Astrocyte of the cerebellum (primary cell): ENCODE measurements around the gene ZNF787.
A peak's percentile ranks its signal among the peaks of the same experiment; 100 is the strongest.

ENCODE experiments used
- DNase-seq: peaks from one replicate; pipeline ENCODE4 v3.0.0-alpha.2; 2011; ENCODE audit warnings: low read depth
- H3K4me3 ChIP-seq: 2 replicates; pipeline ENCODE4 v1.5.1; 2011; ENCODE audit warnings: mild to moderate bottlenecking, low read depth, low read length, moderate library complexity
- in situ Hi-C: cut with HindIII; loops from 2 replicates; pipeline ENCODE4 v1.10.0; 2017; ENCODE audit warnings: low sequenced_read_pairs
- TF ChIP-seq, protein P1 (sequence below): IDR thresholded peaks from 2 replicates; pipeline ENCODE4 v1.5.1; 2012; ENCODE audit warnings: low read length, low read depth, moderate library complexity, mild to moderate bottlenecking; ENCODE audit errors: missing control alignments

ZNF787 gene

GRCh38 chr19:56159622-56160271, 38.7 kb upstream of the ZNF787 start:
- in situ Hi-C loops, result no loop called here
- no peak for DNase-seq
- TF ChIP-seq, protein P1, sequence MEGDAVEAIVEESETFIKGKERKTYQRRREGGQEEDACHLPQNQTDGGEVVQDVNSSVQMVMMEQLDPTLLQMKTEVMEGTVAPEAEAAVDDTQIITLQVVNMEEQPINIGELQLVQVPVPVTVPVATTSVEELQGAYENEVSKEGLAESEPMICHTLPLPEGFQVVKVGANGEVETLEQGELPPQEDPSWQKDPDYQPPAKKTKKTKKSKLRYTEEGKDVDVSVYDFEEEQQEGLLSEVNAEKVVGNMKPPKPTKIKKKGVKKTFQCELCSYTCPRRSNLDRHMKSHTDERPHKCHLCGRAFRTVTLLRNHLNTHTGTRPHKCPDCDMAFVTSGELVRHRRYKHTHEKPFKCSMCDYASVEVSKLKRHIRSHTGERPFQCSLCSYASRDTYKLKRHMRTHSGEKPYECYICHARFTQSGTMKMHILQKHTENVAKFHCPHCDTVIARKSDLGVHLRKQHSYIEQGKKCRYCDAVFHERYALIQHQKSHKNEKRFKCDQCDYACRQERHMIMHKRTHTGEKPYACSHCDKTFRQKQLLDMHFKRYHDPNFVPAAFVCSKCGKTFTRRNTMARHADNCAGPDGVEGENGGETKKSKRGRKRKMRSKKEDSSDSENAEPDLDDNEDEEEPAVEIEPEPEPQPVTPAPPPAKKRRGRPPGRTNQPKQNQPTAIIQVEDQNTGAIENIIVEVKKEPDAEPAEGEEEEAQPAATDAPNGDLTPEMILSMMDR, result no peak
- H3K4me3 ChIP-seq, result no peak overlapping the region

DNA sequence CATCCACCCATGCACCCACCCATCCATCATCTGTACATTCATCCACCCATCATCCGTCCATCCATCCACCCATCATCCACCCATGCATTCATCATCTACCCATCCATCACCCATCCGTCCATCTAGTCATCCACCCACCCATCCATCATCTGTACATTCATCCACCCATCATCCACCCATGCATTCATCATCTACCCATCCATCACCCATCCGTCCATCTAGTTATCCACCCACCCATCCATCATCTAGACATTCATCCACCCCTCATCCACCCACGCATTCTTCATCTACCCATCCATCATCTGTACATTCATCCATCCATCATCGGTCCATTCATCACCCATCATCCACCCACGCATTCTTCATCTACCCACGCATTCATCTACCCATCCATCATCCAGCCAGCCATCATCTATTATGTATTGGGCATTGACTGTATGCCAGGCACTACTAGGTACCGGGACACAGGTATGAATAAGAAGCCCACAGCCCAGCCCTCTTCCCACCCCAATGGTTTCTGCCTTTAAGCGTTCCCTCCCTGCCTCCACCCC, 38.0 kb upstream of the ZNF787 start:
- no peak overlapping the region for H3K4me3 ChIP-seq
- TF ChIP-seq, protein P1, result no peak
- DNase-seq, result no peak
- in situ Hi-C loops, result no loop called here

GRCh38 chr19:56158170-56158757, 37.2 kb upstream of the ZNF787 start:
- no peak for DNase-seq
- TF ChIP-seq, protein P1, result no peak
- in situ Hi-C loops, result no loop called here
- H3K4me3 ChIP-seq, result no peak overlapping the region

GRCh38 chr19:56156768-56157167, 35.7 kb upstream of the ZNF787 start:
- DNase-seq, result no peak
- in situ Hi-C loops, result no loop called here

DNA sequence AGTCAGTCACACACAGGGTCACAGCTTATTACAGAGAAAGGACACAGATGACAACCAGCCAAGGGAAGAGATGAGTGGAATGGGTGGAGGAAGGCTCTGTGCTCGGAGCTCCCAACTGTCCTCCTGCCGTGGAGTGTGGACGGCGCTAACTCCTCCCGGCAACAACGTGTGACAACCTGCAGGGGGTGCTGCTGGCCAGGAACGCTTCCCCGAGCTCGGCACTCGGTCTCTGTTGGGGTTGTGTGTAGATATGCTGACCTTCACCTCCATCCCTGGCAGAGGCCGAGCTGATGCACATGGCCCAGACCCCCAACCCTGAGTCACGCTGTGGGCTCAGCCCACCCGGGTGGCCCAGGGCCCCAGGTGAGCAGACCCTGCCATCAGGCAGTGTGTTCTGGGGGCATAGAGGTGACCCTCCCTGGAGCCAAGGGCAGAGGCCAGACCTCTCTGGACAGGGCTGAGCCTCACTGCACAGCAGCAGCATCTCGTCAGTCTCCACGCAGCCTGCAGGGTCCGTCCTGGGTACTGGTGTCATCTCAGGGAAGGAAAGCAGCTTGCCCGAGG, 34.1 kb upstream of the ZNF787 start:
- in situ Hi-C loops, result no loop called here
- DNase-seq, result no peak
- no peak overlapping the region for H3K4me3 ChIP-seq
- TF ChIP-seq, protein P1, result peak; percentile 34

More at GRCh38 chr19:56156768-56157167, 35.7 kb upstream of the ZNF787 start:
- H3K4me3 ChIP-seq, result no peak overlapping the region
- TF ChIP-seq, protein P1, result no peak

DNA sequence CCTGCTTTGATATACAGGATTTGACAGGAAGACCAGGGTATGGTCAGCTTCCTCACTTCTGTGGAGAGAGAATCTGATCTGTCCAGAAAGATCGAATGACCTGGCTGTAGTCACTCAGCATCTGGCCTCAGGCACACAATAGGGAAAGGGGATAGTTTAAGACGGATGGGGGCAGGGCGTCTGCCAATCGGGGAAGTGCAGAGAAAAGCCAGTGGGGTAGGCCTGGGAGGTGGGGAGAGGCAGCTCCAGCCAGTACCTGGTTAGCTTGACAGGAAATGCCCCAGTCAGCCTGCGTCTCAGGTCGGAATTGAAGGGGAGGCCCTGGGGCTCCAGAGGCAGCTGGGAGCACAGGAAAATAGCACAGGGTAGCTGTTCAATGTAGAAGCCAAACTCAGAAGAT, 32.4 kb upstream of the ZNF787 start:
- in situ Hi-C loops, result no loop called here
- H3K4me3 ChIP-seq, result no peak overlapping the region
- TF ChIP-seq, protein P1, result no peak
- no peak for DNase-seq
